RCC 7860 (cell line): Measurements from ENCODE around the gene ZNF3.

Source experiments
- DNase-seq: peaks from one replicate; pipeline ENCODE4 v3.0.0-alpha.2; 2015; ENCODE audit warnings: low spot score
- FAIRE-seq: peaks from 2 replicates; lab custom pipeline; 2012; peaks lifted over from hg19 to GRCh38; lab: Jason Lieb, UNC

ZNF3 gene

GRCh38 chr7:100109521-100110163, 28.1 kb upstream of the ZNF3 start:
- DNase-seq (no peak), FAIRE-seq (no peak)

GRCh38 chr7:100107890-100108289, 26.4 kb upstream of the ZNF3 start:
- FAIRE-seq (no peak), DNase-seq (no peak)

- DNase-seq (no peak), FAIRE-seq (no peak)
Observed at GRCh38 chr7:100107125-100107737, 25.7 kb upstream of the ZNF3 start.

GRCh38 chr7:100106633-100107032, 25.1 kb upstream of the ZNF3 start:
- no peak for FAIRE-seq
- DNase-seq, result no peak

- DNase-seq (no peak), FAIRE-seq (no peak)
Observed at GRCh38 chr7:100105534-100105933, 24.0 kb upstream of the ZNF3 start.

DNA sequence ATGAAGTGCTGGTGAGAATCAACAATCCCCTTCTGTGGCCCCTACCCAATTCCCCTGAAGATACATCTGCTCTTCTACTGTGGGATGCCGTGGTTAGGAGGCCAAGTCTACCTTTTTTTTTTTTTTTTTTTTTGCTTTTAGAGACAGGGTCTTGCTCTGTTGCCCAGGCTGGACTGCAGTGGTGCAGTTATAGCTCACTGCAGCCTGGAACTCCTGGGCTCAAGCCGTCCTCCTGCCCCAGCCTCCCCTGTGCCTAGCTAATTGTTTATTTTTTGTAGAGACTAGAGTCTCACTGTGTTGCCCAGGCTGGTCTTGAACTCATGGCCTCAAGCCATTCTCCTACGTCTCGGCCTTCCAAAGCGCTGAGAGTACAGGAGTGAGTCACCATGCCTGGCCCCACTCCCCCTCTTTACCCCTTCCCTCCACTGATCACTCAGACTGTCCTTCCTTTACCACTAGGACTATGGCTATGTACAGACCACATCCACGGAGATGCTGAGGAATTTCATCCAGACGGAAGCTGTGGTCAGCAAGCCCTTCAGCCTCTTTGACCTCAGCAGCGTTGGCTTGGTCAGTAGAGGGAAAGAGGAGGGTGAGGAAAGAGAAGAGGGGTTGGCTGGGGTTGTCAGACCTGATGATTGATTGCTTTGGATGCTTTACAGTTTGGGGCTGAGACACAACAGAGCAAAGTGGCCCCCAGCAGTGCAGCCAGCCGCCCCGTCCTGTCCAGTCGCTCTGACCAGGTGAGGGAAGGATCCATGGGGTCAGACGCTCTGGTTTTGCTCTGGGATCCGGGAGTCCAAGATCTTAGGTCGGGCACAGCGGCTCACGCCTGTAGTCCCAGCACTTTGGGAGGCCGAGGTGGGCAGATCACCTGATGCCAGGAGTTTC, 21.7 kb upstream of the ZNF3 start:
- DNase-seq (peak; percentile 100), FAIRE-seq (peak; percentile 99)

- FAIRE-seq (peak; percentile 88), DNase-seq (peak; percentile 99)
Observed at GRCh38 chr7:100101016-100101862, 19.7 kb upstream of the ZNF3 start, which contains the start of the genes AP4M1 and MCM7. AP4M1 (plus strand) TSS chr7:100101643; CDS start chr7:100101715, 72 bp downstream. MCM7 (minus strand) TSS chr7:100101397; CDS start chr7:100101294, 103 bp downstream.

- no peak for FAIRE-seq
- peak; percentile 82 for DNase-seq
Observed at GRCh38 chr7:100100420-100101015, 19.0 kb upstream of the ZNF3 start.

DNA sequence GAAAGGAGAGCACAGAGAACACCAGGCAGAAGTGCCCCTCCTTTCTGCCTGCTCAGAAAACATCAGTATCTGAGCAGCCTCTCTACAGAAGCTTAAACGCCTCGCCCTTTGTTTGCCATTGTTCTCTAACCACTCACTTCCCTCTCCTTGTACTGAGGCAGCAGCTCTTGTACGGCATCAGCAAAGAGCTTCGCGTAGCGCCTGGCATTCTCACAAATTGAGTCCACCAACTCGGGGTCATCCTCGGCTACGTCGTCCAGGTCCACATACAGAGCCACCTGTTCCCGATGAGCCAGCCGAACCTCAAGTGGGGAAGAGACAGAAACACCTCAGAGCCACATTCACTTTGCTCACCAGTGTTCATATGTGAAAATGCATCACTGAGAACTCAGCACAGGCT, 17.9 kb upstream of the ZNF3 start:
- DNase-seq (no peak), FAIRE-seq (no peak)

- FAIRE-seq, result no peak
- DNase-seq, result no peak
Observed at GRCh38 chr7:100098913-100099312, 17.4 kb upstream of the ZNF3 start.

- DNase-seq (no peak), FAIRE-seq (no peak)
Observed at GRCh38 chr7:100095704-100096103, 14.2 kb upstream of the ZNF3 start.

DNA sequence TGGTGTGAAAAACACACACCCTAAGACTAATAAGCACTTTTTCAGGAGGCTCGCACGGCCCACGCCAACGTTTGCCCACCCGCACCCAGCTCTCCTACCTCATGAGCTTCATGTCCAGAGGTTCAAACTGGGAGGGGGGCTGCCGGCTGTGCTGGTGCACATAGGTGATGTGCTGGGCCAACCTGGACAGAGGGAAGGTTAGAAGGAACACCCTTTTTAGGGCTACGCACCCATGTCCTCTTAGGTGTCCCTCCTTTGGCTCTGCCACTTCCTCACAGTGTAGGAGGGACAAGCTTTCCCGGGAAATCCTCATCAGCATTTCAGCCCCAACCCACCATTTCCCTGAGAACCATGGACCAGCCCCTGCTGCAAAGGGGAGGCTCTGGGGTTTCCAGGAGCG, 13.8 kb upstream of the ZNF3 start:
- no peak for FAIRE-seq

GRCh38 chr7:100093925-100094486, 12.5 kb upstream of the ZNF3 start:
- no peak for FAIRE-seq

More for the DNA sequence above, 13.8 kb upstream of the ZNF3 start:
- no peak for DNase-seq

DNA sequence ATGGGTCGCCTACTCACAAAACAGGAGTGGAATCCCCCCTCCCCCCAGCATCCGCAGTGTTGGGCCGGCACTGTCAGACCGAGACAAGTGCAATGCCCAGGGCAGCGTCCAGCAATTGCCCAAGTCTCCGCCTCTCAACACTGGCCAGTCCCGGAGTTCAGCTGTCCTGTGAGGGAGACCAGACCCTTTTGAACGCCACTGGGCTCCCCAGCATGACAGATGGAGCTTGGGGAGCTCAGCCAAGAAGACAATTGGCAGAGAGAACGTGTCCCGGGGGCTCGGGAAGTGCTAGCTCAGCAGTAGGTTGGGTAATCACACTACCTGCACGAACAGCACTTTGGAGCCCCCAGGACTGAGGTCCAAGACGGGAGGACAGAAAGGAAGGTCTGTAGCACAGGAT, 12.0 kb upstream of the ZNF3 start:
- FAIRE-seq, result no peak
- DNase-seq, result no peak

More at GRCh38 chr7:100093925-100094486, 12.5 kb upstream of the ZNF3 start:
- DNase-seq, result no peak

DNA sequence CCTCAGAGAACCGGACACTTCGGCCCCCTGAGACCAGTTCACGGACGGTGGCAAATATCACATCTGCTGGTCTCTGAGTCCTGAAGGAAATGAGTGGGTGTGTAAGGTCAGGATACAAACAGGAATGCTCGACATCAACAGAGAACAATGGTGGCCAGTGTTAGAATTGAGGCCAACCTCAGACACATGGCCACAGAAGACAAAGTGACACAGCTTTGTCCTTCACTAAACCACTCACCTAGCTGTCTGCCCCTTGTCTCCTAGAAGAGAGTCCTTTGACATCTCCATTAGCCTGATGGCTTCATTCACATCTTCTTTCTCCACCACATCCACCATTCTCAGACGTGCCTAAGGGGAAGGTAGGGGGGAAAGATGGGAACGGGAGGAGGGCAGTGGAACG, 11.5 kb upstream of the ZNF3 start:
- FAIRE-seq, result no peak
- DNase-seq, result no peak

DNA sequence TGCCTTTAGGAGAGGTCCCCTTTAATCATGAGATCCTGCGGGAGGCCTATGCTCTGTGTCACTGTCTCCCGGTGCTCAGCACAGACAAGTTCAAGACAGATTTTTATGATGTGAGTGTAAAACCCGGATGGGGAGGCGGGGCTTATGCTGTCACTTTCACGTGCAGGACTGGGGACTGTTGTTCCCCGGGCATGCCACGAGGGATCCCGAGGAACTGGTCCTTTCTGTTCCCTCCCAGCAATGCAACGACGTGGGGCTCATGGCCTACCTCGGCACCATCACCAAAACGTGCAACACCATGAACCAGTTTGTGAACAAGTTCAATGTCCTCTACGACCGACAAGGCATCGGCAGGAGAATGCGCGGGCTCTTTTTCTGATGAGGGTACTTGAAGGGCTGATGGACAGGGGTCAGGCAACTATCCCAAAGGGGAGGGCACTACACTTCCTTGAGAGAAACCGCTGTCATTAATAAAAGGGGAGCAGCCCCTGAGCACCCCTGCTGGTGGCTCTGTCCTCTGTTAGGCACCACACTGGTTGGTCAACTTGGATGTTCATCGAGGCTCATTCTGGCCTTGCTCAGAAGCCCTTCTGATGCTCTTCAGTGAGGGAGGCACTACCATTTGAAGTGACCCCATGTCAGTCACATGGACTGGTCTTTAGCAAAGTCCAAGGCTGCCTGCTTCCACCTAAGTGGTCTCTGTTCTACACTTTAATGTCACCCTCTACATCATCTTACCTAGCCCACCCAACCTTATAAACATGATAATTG, 10.1 kb upstream of the ZNF3 start:
- DNase-seq, result peak; percentile 15
- FAIRE-seq, result no peak

GRCh38 chr7:100090527-100091410, 9.2 kb upstream of the ZNF3 start:
- FAIRE-seq (no peak), DNase-seq (peak; percentile 67)
